AML-193 (cell line): Measurements from ENCODE around the gene GNG2.

Experiments used
- DNase-seq, 2 experiments: peaks; one replicate each; lab custom pipeline; 2025; lab: John Stamatoyannopoulos, UW

Gene GNG2

GRCh38 chr14:51860164-51860824 is at the start of gene GNG2:
Gene GNG2, plus strand, starts transcription at chr14:51860612. Its CDS starts 90,067 bp downstream, at chr14:51950679.
- DNase-seq, result peak; percentile 88 to 92

DNA sequence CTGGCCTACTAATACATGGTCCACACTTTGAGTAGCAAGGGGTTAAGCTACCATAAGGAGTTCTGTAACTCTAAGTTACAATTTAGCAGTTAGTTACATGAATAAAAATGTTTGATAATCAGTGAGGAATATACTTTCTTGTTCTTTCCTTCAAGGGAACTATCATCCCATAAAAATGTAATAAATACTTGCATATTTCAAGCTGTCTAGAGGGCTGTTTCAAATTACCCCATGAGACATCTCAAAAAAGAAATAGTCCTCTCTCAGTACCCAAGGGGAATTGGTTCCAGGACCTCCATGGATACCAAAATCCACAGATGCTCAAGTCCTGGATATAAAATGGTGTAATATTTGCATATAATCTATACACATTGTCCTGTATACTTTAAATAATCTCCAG is 48.7 kb upstream of the GNG2 start:
- no peak for DNase-seq

DNA sequence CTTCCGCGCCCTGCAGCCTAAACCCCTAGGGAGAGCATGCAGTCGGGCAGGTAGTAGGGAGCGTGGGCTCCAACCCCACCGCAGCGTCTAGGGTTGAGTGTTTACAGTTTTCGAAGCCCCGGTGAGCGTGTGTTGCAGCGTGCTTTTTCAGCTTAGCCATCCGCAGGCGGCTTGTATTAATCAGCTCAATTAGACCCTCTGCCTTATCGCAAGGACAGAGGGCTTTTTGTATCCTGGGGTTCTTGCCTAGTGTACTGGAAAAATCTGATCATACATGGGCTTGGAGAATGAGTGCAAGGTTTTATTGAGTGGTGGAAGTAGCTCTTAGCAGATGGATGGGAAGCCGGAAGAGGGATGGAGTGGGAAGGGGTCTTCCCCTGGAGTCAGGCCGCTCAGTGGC is 44.4 kb upstream of the GNG2 start:
- no peak for DNase-seq

- no peak for DNase-seq
Observed at GRCh38 chr14:51817326-51817725, 43.1 kb upstream of the GNG2 start.

- DNase-seq, result no peak
Observed at GRCh38 chr14:51818748-51819380, 41.5 kb upstream of the GNG2 start.

DNA sequence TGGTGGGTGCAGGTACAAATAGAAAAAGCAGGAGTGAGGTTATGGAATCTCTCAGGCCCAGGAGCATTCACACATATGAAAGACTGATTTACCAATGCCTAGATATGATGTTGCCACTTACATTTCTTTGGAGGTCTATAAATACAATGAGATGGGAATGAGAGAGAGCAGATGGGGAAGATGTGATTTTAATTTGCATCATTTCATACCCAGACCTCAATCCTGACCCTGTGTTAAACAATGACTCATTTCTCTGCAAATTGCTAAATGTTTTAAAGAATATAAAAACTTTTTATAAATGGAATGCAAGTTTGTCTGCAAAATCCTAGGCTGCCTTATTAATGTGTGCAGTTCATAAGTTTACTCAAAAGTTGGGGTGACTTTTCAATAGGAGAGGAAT is 38.6 kb upstream of the GNG2 start:
- no peak for DNase-seq

DNA sequence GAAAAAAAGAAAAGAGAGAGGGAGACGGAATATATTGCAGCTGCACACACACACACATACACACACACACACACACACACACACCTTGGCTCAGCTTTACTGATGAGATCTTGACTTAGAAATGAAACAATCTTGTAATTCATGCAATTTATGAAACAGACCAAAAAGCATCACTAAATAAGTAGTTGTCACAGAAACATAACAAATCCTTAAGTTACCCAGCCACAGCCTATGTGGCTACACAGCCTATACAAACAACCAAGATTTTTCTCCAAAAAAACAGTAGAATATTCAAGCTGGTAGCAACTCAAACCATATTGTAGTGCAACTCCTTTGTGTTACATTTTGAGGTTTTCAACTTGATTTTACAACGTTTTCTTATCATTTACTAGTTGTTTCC is 37.9 kb upstream of the GNG2 start:
- DNase-seq, result no peak

GRCh38 chr14:51823706-51824105 is 36.7 kb upstream of the GNG2 start:
- no peak for DNase-seq

DNA sequence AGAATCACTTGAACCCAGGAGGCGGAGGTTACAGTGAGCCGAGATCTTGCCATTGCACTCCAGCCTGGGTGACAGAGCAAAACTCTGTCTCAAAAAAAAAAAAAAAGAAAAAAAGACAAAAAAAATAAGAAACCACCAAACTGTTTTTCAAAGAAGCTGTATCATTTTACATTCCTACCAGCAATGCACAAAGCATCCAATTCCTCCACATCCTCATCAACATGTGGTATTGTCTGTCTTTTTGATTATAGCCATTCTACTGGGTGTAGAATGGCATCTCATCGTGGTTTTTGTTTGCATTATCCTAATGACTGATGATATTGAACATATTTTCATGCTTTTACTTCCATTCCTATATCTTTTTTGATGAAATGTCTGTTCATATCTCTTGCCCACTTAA is 36.2 kb upstream of the GNG2 start:
- no peak for DNase-seq

- DNase-seq, result no peak
Observed at GRCh38 chr14:51825926-51826325, 34.5 kb upstream of the GNG2 start.

DNA sequence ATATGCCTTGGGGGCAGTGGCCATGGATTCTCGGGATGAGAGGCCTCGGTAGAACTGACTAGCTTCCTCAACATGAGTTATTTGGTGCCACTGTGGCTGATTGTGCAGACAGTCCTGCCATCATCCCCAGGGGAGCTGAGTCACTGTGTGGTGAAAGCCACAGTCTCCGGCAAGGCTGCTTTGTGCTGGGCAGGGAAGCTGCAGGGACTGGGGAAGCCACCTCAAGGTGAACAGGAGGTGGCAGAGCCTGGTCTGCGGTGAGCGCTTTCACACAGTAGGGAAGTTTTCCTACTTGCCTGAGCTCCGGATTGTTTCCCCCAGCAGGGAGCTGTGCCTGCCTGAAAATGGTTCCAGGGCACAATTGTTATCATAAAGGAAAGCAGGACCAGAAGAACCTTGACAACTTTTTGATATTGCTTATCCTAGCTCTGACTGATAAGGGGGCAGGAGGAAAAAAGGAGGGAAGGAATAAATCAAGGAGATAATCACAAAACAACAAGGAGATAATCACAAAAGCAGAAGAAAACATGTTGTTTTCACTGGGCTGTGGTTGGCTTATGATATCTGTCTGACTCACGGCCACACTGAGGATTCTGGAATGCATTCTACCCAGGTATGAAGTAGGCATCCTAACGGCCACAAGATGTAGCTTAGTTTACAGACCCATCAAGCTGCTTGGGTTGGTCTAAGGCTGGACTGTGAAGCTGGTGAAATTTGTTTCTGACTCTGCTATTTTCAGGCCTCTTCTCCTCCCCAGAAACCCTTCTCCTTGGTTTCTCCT is 32.2 kb upstream of the GNG2 start:
- DNase-seq, result peak; percentile 74 to 86

DNA sequence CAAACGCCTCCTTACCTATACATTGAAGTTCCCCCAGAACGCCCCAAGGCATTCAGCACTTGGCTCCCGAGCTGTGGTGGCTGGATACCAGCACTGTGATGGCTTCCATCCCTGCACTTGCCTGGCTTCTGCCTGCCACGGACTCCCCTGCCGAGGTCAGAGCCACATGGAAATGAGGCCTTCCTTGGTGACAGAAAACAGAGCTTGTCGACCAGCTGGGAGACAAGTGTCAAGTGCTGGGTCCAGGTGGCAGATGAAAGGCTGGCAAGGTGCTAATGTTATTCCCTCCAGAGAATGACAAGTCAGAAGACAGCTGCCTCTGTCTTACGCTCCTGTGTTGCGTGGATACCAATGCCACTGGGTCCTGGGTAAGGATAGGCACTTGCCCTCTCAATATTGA is 26.2 kb upstream of the GNG2 start:
- no peak for DNase-seq

- DNase-seq, result no peak
Observed at GRCh38 chr14:51836417-51836816, 24.0 kb upstream of the GNG2 start.

GRCh38 chr14:51844081-51844881 is 16.1 kb upstream of the GNG2 start:
- no peak for DNase-seq

GRCh38 chr14:51845811-51846210 is 14.6 kb upstream of the GNG2 start:
- DNase-seq, result peak in 1 of 2 experiments; percentile 23

DNA sequence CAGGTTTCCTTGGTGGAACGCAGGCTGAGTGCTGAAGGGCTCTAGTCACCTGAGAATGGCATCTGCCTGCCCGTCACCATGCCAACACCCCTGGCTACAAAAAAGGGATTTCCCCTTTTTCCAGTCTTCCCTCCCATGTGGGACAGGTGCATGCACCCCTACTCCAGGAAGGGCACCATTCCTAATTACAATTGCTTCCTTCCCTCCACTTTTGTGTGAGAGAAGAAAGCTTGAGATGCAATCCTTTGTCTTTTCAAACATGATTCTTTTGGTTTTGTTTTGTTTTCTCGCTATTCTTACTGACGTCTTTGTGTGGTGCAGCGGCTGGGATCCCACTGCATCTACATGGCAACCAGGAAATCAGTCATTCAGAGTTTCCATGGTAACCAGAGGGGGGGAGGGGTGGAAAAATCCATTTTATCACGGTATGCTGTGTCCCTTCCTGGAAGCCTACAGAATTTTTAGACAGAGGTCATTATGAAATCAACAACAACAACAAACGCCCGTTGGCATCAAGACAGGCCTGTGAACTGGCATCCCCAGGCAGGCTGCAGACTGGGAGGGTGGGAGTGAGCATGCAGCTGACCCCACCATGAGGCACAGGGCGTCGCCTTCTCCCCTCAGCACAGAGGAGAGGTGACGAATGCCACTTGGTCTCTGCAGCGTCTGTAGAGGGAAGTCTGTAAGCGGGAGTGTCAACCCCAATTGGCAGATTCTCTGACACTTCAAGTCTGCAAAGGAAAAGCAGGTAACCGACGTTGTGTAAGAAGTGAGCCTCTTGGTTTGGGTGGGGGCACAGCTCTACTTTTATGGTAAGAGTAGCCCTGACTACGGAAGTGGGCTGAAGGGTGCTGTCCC is 13.6 kb upstream of the GNG2 start:
- peak; percentile 99 for DNase-seq

- no peak for DNase-seq
Observed at GRCh38 chr14:51847489-51847796, 13.0 kb upstream of the GNG2 start.

- no peak for DNase-seq
Observed at GRCh38 chr14:51848120-51848519, 12.3 kb upstream of the GNG2 start.

DNA sequence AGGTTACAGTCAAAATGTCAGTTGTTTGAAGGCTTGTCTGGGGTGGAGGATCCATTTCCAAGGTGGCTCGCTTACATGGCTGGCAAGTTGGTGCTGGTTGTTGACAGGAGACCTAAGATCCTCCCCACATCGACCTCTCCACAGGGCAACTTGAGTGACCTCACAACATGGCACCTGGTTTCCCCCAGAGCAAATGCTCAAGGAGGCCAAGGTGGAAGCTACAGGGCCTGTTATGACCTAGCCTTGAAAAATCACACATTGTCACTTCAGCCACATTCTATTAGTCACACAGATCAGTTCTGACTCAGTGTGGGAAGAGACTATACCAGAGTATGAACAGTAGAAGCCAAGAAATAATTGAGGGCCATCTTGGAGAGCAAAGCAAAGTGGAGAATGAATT is 11.3 kb upstream of the GNG2 start:
- DNase-seq, result no peak

- no peak for DNase-seq
Observed at GRCh38 chr14:51850651-51851050, 9.8 kb upstream of the GNG2 start.

DNA sequence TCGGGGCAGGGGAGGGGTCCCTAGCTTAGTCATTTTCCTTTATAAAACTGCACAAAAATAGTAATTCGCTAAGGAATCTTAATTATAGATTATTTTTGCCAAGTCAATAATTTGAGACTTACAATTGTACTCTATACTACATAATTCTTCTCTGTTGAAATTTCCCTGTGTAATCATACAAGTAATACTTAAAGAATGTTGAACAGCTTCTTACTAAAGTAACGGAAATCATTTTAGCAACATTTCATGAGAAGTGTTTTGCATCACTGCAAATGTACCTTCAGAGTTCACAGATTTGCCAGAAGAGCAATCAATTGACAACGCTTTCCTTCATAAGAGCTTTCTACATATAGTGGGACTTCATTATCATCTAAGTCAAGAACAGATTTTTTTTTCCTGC is 7.9 kb upstream of the GNG2 start:
- no peak for DNase-seq

GRCh38 chr14:51855234-51855633 is 5.2 kb upstream of the GNG2 start:
- no peak for DNase-seq
